Small intestine (tissue), 7 donors: ENCODE measurements around the gene PROK2. TPM values are rescaled to one million over a fixed set of nuclear protein-coding genes. Genes with fewer than 3 reads are reported as not detected.

ENCODE experiments used
- DNase-seq, 2 donors: peaks; one replicate each; pipeline versions ENCODE4 v3.0.0 to v3.0.0-alpha.2; 2013
- FAIRE-seq: peaks from 2 replicates; lab custom pipeline; 2012; peaks lifted over from hg19 to GRCh38; lab: Jason Lieb, UNC
- H3K27ac ChIP-seq, 3 donors: one replicate each; pipeline ENCODE4 v1.5.1; 2013; ENCODE audit warnings: low read length in 2 of 3, mild to moderate bottlenecking in 2 of 3, control low read depth in 1 of 3, inconsistent platforms in 1 of 3, low read depth in 1 of 3, moderate library complexity in 1 of 3
- H3K27me3 ChIP-seq, 3 donors: one replicate each; pipeline ENCODE4 v1.6.1; 2013; ENCODE audit warnings: low read length in 3 of 3, inconsistent platforms in 1 of 3; ENCODE audit not compliant: control insufficient read depth in 3 of 3, insufficient read depth in 3 of 3
- H3K36me3 ChIP-seq, 3 donors: one replicate each; pipeline ENCODE4 v1.6.1; 2013; ENCODE audit warnings: low read length in 3 of 3, inconsistent platforms in 1 of 3, low read depth in 1 of 3, mild to moderate bottlenecking in 1 of 3, moderate library complexity in 1 of 3; ENCODE audit not compliant: control insufficient read depth in 3 of 3, insufficient read depth in 2 of 3
- H3K4me1 ChIP-seq, 3 donors: one replicate each; pipeline ENCODE4 v1.6.1; 2013; ENCODE audit warnings: low read length in 2 of 3, inconsistent platforms in 1 of 3, low read depth in 1 of 3, mild to moderate bottlenecking in 1 of 3, moderate library complexity in 1 of 3; ENCODE audit not compliant: control insufficient read depth in 3 of 3, insufficient read depth in 2 of 3
- H3K4me3 ChIP-seq, 3 donors: one replicate each; pipeline ENCODE4 v1.5.1; 2013; ENCODE audit warnings: low read length in 3 of 3, control low read depth in 1 of 3, inconsistent platforms in 1 of 3, low read depth in 1 of 3, mild to moderate bottlenecking in 1 of 3, moderate library complexity in 1 of 3
- H3K9me3 ChIP-seq, 2 donors: one replicate each; pipeline ENCODE4 v1.6.1; 2013; ENCODE audit warnings: low read depth in 1 of 2, low read length in 1 of 2; ENCODE audit not compliant: control insufficient read depth in 2 of 2, insufficient read depth in 1 of 2
- WGBS, 3 donors: extraction: QIAGEN DNeasy Blood & Tissue Kit; methylation state at CpG; one replicate each; pipeline ENCODE4 v1.1.7; 2013; 5-methylcytosine and 5-hydroxymethylcytosine counted together
- polyA plus RNA-seq, 4 donors: library from polyadenylated mRNA; stranded (reverse) in 3 of 4; unstranded in 1 of 4; fragments of 200-250 nt in 3 of 4; fragments of 120-200 nt in 1 of 4; gene quantifications; one replicate each; pipeline versions ENCODE4 v1.2.1 to v1.2.3, GENCODE V29; 2013
- donor health status: healthy with polysubstance abuse.
- donor health status: control.
- donor health status: control.
- donor health status: Bipolar disorder and iron deficiency.
- donor health status: healthy.

Gene PROK2
- polyA plus RNA-seq, 4 donors = 0.03 to 0.10 TPM; not detected in 2

DNA sequence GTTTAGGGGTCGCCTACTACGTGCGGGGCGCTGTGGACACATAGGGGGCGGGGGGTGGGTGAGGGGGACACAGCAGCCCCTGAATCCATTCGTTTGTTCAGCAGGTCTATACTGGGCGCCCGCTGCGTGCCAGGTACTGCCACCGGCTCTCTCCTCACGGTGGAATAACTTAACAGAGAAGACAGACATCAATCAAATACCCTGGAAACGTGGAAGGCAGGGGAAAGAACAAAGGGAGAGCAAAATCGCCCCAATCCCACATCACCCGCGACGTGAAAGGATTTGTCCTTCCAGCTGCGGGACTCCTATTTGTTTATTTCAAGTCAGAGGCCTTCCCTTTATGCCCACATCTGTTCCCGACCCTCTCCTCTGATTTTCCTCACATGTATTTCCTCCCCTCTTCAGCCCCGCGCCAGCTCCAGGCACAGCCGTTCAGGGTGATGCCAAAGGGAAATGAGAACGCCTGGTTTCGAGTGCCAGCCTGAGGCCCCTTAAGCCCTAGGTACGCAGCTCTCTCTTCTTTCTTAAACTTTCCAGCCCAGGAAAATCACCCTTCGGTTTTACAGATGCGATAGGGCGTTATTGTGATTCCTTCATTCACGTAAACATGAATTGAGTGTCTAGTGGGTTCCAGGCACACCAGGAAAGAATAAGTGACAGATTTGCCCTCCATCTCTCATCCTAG, 726 bp upstream of the PROK2 start:
- FAIRE-seq = no peak

DNA sequence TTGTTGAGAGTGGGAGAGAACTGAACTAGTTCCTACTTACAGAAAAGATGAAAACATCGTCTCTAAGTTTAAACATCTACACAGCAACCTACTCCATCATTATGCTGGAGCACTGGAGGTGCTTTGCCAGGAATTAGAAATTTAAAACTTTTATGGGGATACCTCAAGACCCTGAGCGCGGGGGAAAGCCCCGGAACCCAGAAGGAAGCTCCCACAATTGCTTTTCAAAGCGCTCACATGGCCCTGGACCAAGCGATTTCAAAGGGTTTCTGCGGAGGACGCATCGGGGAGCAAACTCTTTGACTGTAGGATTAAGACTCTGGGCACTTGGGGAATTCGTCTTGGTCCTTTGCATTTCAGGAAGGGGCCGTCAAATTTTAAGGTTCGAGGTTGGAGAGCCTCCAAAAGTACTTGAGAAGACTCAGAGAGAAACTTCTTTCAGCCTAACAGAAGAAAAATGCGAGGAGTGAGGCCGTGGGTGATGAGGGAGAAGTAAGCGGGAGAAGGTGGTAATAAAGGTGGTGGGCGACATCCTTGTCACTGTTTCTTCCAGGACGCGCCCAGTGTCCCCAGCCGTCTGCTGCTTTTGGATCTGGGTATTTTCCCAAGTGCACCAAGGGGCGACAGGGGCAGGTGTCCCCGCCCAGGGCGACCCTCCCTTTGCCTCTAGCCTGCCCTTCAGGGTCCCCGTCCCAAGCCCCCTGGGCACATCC, 591 bp downstream of the PROK2 start:
- WGBS, 3 donors = 4 to 7% (median 4%) methylated on average over 23 of the region's 23 CpGs
- DNase-seq = peak in 1 of 2 donors; percentile 5
- Histone ChIP-seq H3K4me1 (peaks cover 0 to 3% (median 2%) of the 10 kb centered on the region in 3 donors), H3K27me3 (peaks cover 6 to 69% (median 22%) of the 10 kb centered on the region in 3 donors), H3K9me3 (no peaks in the 10 kb centered on the region), H3K27ac (no peak overlapping the region), H3K4me3 (peak overlapping the region in 1 of 3 donors; percentile 44), H3K36me3 (no peaks in the 10 kb centered on the region)
- no peak for FAIRE-seq

More for the DNA sequence above, 726 bp upstream of the PROK2 start:
- WGBS, 3 donors = 6 to 15% (median 12%) methylated on average over 28 of the region's 28 CpGs
- H3K27me3 ChIP-seq = peaks cover 6 to 68% (median 21%) of the 10 kb centered on the region in 3 donors
- H3K4me3 ChIP-seq = no peak overlapping the region
- peak in 1 of 2 donors; percentile 5 for DNase-seq
- H3K4me1 ChIP-seq = peaks cover 0 to 3% (median 2%) of the 10 kb centered on the region in 3 donors
- no peak overlapping the region for H3K27ac ChIP-seq
- H3K9me3 ChIP-seq = no peaks in the 10 kb centered on the region
- H3K36me3 ChIP-seq = no peaks in the 10 kb centered on the region

DNA sequence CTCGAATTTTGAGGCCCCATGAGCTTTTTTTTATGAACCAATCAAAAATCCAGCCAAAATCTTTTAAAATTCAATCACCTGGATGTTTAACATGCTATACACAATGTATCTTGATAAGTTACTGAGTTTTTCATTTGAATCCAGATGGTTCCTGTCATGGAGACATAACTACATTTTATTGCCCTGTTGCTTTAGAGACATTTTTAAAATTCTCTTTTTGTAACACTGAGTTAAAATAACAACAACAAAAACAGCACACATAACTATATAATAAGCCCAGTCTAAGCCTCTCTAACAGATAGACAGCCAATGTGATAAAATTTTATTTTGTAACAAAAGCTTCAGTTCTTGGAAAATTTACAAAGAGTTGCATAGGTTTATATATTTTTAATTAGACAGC, 1.8 kb downstream of the PROK2 start:
- DNase-seq = no peak
- 30 to 58% (median 54%) methylated on average over 1 of the region's 1 CpG for WGBS, 3 donors

DNA sequence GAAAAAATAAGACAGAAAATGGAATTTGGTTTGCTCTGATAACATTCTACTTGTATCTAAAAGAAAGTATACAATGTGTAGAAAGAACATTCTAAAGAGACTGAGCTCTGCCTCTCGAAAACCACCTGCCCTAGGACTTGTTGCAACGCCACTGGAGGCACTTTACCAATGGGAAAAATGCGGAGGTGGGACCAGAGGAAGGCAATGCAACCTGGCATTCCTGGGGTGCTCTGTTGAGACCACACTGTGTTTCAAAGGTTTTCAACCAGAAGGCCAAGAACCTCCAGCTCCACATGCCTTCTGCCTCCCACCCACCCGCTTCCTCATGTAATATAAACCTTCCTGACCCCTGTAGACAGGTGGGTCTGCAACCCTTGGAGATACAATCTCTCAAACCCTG, 4.5 kb downstream of the PROK2 start:
- DNase-seq (no peak), FAIRE-seq (no peak)
- WGBS, 3 donors = 86 to 93% (median 88%) methylated on average over 4 of the region's 4 CpGs
- Histone ChIP-seq H3K4me3 (no peak overlapping the region), H3K27ac (no peak overlapping the region), H3K4me1 (peaks cover 0 to 3% (median 2%) of the 10 kb centered on the region in 3 donors), H3K27me3 (peaks cover 6 to 43% (median 16%) of the 10 kb centered on the region in 3 donors), H3K9me3 (no peaks in the 10 kb centered on the region), H3K36me3 (no peaks in the 10 kb centered on the region)

More for the DNA sequence above, 1.8 kb downstream of the PROK2 start:
- H3K27ac ChIP-seq = no peak overlapping the region
- no peaks in the 10 kb centered on the region for H3K36me3 ChIP-seq
- H3K9me3 ChIP-seq = no peaks in the 10 kb centered on the region
- no peak overlapping the region for H3K4me3 ChIP-seq
- H3K27me3 ChIP-seq = peaks cover 6 to 66% (median 22%) of the 10 kb centered on the region in 3 donors
- H3K4me1 ChIP-seq = peaks cover 0 to 3% (median 2%) of the 10 kb centered on the region in 3 donors
- FAIRE-seq = no peak

DNA sequence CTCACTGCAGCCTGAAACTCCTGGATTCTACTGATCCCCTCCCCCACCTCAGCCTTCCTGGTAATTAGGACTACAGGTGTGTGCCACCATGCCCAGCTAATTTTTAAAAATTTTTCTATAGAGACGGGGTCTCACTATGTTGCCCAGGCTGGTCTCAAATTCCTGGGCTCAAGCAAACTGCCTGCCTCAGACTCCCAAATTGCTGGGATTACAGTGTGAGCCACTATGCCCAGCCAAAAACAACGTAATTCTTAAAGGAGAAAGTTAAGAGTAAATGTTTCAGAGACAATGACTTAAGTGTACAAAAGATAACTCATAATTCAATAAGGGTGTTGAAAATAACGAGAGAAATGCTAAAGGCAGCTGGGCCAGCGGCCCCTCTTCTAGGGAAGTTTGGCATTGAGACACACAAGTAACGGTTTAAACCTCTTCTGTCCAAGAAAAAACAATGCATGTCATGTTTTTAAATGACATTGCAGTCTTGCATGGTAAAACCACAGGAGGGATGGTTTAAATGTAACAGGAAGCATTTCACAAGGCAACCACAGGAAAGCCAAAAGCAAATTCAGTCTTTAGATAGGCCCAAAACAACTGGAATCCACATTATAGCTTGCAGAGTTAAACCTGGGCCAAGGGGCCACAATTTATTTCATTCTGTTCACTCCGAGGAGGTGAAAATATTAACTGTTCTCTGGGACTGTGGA, 5.1 kb downstream of the PROK2 start:
- 59 to 70% (median 66%) methylated on average over 6 of the region's 6 CpGs for WGBS, 3 donors
- Histone ChIP-seq H3K27ac (no peak overlapping the region), H3K4me3 (no peak overlapping the region), H3K4me1 (peaks cover 0 to 3% (median 2%) of the 10 kb centered on the region in 3 donors), H3K36me3 (no peaks in the 10 kb centered on the region), H3K27me3 (peaks cover 2 to 44% (median 14%) of the 10 kb centered on the region in 3 donors), H3K9me3 (no peaks in the 10 kb centered on the region)
- no peak for FAIRE-seq
- no peak for DNase-seq

DNA sequence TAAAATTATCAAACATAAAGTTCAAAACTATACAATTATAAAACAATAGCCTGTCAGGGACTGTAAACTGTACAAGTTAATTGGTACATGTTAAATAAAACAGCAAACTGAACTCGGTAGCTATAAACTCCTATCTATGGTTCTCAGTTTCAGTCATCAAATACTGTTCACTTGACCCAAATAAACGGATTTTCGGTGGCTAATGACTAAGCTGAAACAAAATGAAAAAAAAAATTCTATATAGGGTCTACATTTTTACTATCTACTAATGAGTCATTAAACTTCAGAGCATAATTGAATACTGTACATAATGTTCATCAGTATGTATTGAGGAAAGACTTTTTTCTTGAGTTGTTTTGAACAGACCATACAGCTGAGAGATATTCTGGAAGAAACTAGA, 6.6 kb downstream of the PROK2 start:
- H3K4me3 ChIP-seq = no peak overlapping the region
- H3K9me3 ChIP-seq = no peaks in the 10 kb centered on the region
- no peak for DNase-seq
- no peak for FAIRE-seq
- H3K27me3 ChIP-seq = peaks cover 0 to 38% (median 6%) of the 10 kb centered on the region in 3 donors
- H3K27ac ChIP-seq = no peak overlapping the region
- no peaks in the 10 kb centered on the region for H3K36me3 ChIP-seq
- WGBS, 3 donors = 66 to 79% (median 78%) methylated on average over 3 of the region's 3 CpGs
- H3K4me1 ChIP-seq = no peaks in the 10 kb centered on the region

DNA sequence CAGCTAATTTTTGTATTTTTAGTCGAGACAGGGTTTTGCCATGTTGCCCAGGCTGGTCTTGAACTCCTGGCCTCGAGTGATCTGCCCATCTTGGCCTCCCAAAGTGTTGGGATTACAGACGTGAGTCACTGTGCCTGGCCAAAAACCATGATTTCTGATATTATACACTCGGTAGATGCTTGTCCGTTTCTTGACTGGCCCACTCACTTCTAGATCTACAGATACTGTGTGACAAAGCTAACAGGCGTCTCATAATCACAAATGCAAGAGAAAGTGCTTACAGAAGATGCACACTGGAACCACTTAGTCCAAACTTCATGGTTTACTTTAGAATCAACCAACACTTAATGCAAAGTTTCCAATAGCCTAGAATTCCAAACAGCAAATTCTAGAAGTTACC, 8.4 kb downstream of the PROK2 start:
- FAIRE-seq (no peak), DNase-seq (no peak)
- WGBS, 3 donors = 63 to 75% (median 68%) methylated on average over 6 of the region's 6 CpGs
- no peaks in the 10 kb centered on the region for H3K36me3 ChIP-seq
- H3K27me3 ChIP-seq = peaks cover 0 to 39% (median 6%) of the 10 kb centered on the region in 3 donors
- no peaks in the 10 kb centered on the region for H3K9me3 ChIP-seq
- no peak overlapping the region for H3K4me3 ChIP-seq
- no peaks in the 10 kb centered on the region for H3K4me1 ChIP-seq
- H3K27ac ChIP-seq = no peak overlapping the region

DNA sequence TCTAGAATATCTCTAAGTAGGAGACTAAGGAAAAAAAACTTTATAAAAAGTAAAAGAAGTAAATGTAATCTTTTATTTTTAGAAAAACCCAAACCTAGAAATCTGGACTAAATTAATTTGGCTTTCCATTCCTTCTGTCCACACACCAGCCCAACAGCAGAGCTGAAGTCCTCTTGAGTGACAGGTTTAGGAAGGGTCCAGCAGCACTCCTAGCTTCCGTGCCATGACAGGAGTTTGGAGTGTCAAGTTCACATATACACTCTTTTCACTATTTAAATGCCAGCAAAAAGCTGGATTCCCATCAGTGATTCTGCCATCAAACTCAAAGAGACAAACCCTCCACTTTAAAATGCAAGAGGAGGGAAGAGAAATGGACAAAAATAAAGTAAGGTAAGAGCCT, 13.1 kb downstream of the PROK2 start:
- Histone ChIP-seq H3K27me3 (peaks cover 0 to 33% (median 4%) of the 10 kb centered on the region in 3 donors), H3K4me1 (no peaks in the 10 kb centered on the region), H3K4me3 (no peak overlapping the region), H3K9me3 (no peaks in the 10 kb centered on the region), H3K27ac (no peak overlapping the region), H3K36me3 (no peaks in the 10 kb centered on the region)
- FAIRE-seq (no peak), DNase-seq (no peak)
- 51 to 56% (median 53%) methylated on average over 1 of the region's 1 CpG for WGBS, 3 donors
